ENCODE data around the gene CASK.

CASK gene

GRCh38 chrX:41956027-41956426, 32.7 kb upstream of the CASK start:
- DNase-seq (ENCODE audit: extremely low read depth, low read depth): no peak
- no peak for TF ChIP-seq CTCF (IDR thresholded peaks at IDR 0.05; ENCODE audit: low read depth, low read length)

GRCh38 chrX:41952102-41952501, 28.7 kb upstream of the CASK start:
- no peak for TF ChIP-seq CTCF (IDR thresholded peaks at IDR 0.05; ENCODE audit: low read depth, low read length)
- DNase-seq (ENCODE audit: extremely low read depth, low read depth): no peak

GRCh38 chrX:41946989-41947612, 23.7 kb upstream of the CASK start:
- no peak for TF ChIP-seq CTCF (IDR thresholded peaks at IDR 0.05; ENCODE audit: low read depth, low read length)
- no peak for DNase-seq (ENCODE audit: extremely low read depth, low read depth)

- no peak for TF ChIP-seq CTCF (IDR thresholded peaks at IDR 0.05; ENCODE audit: low read depth, low read length)
- no peak for DNase-seq (ENCODE audit: extremely low read depth, low read depth)
These were observed 22.9 kb upstream of the CASK start for GRCh38 chrX:41946235-41946634.

GRCh38 chrX:41935832-41936231, 12.5 kb upstream of the CASK start:
- TF ChIP-seq CTCF (IDR thresholded peaks at IDR 0.05; ENCODE audit: low read depth, low read length): no peak
- no peak for DNase-seq (ENCODE audit: extremely low read depth, low read depth)

- no peak for DNase-seq (ENCODE audit: extremely low read depth, low read depth)
- TF ChIP-seq CTCF (IDR thresholded peaks at IDR 0.05; ENCODE audit: low read depth, low read length): no peak
These were observed 10.2 kb upstream of the CASK start for GRCh38 chrX:41933546-41933945.

GRCh38 chrX:41932885-41933284, 9.5 kb upstream of the CASK start:
- no peak for DNase-seq (ENCODE audit: extremely low read depth, low read depth)
- no peak for TF ChIP-seq CTCF (IDR thresholded peaks at IDR 0.05; ENCODE audit: low read depth, low read length)

Measured in AG09319 (cell line).